Stimulated activated naive CD8-positive, alpha-beta T cell treated with anti-CD3 and anti-CD28 coated beads, Interleukin-15, Interleukin-2, amounts not matched to agents 100 U/mL and 50 U/mL, for 24 hours (primary cell): ENCODE measurements around the gene TUT1.
"Not testable (repeated sequence)": the region's sequence is repeated elsewhere in the genome, so short reads cannot be mapped to it uniquely, and the experiment has no call there.

Source experiments
- ATAC-seq: fragments of 150-1000 bp; cut with Tn5 transposase; one replicate; pipeline ENCODE4 v1.10.0; 2021
- DNase-seq: peaks from one replicate; pipeline ENCODE4 v3.0.0; 2021

TUT1 gene

GRCh38 chr11:62591448-62592145, at the start of gene TUT1:
TUT1 (minus strand) TSS chr11:62591523; CDS start chr11:62591485, 38 bp downstream.
- peak; percentile 93 for ATAC-seq
- peak; percentile 94 for DNase-seq

- ATAC-seq (no peak), DNase-seq (no peak)
Measured at GRCh38 chr11:62632492-62632891, 41.2 kb upstream of the TUT1 start.

GRCh38 chr11:62627713-62628112, 36.4 kb upstream of the TUT1 start:
- DNase-seq, result no peak

GRCh38 chr11:62622476-62623089, 31.3 kb upstream of the TUT1 start:
- DNase-seq (no peak), ATAC-seq (no peak)

More at GRCh38 chr11:62627713-62628112, 36.4 kb upstream of the TUT1 start:
- ATAC-seq, result no peak

- peak; percentile 97 for DNase-seq
Measured at GRCh38 chr11:62621567-62622470, 30.5 kb upstream of the TUT1 start, which contains the start of gene B3GAT3. B3GAT3 (minus strand) TSS chr11:62621986; CDS start chr11:62621947, 39 bp downstream.

GRCh38 chr11:62621027-62621566, 29.8 kb upstream of the TUT1 start:
- no peak for ATAC-seq
- DNase-seq, result no peak

More at GRCh38 chr11:62621567-62622470, 30.5 kb upstream of the TUT1 start, which contains the start of gene B3GAT3:
- peak; percentile 97 for ATAC-seq

GRCh38 chr11:62616957-62617356, 25.6 kb upstream of the TUT1 start:
- DNase-seq, ATAC-seq: not testable (repeated sequence)

GRCh38 chr11:62615521-62615920, 24.2 kb upstream of the TUT1 start:
- ATAC-seq (no peak), DNase-seq (no peak)

GRCh38 chr11:62614275-62614674, 23.0 kb upstream of the TUT1 start:
- DNase-seq (peak; percentile 59), ATAC-seq (peak; percentile 9)

- DNase-seq (no peak), ATAC-seq (no peak)
Measured at GRCh38 chr11:62613291-62613778, 22.0 kb upstream of the TUT1 start.

GRCh38 chr11:62612366-62613290, 21.3 kb upstream of the TUT1 start, which contains the start of the genes EML3 and ROM1:
EML3 (minus strand) TSS chr11:62612775; CDS start chr11:62612457, 318 bp downstream.
ROM1 (plus strand) TSS chr11:62613257; CDS start chr11:62613282, 25 bp downstream.
- peak; percentile 74 for ATAC-seq
- DNase-seq, result peak; percentile 92

GRCh38 chr11:62611705-62612365, 20.5 kb upstream of the TUT1 start:
- peak; percentile 64 for DNase-seq
- ATAC-seq, result peak; percentile 41

- ATAC-seq (no peak), DNase-seq (no peak)
Measured at GRCh38 chr11:62610814-62611704, 19.7 kb upstream of the TUT1 start.

- ATAC-seq (no peak), DNase-seq (no peak)
Measured at GRCh38 chr11:62610403-62610802, 19.1 kb upstream of the TUT1 start.

GRCh38 chr11:62608776-62609175, 17.5 kb upstream of the TUT1 start:
- DNase-seq (no peak), ATAC-seq (no peak)

- ATAC-seq, result no peak
- DNase-seq, result no peak
Measured at GRCh38 chr11:62607714-62608113, 16.4 kb upstream of the TUT1 start.

- ATAC-seq, result no peak
- DNase-seq, result no peak
Measured at GRCh38 chr11:62605902-62606301, 14.6 kb upstream of the TUT1 start.

- DNase-seq (no peak), ATAC-seq (no peak)
Measured at GRCh38 chr11:62605467-62605866, 14.1 kb upstream of the TUT1 start.
